Muscle of leg (tissue), 11 donors: ENCODE measurements around the gene STK24. TPM values are rescaled to one million over a fixed set of nuclear protein-coding genes. Genes with fewer than 3 reads are reported as not detected.

Experiments
- DNase-seq: peaks from one replicate; pipeline ENCODE4 v3.0.0; 2013
- H3K27ac ChIP-seq: one replicate; pipeline ENCODE4 v1.5.1; 2013; ENCODE audit warnings: mild to moderate bottlenecking, low read length, control low read depth
- H3K27me3 ChIP-seq: one replicate; pipeline ENCODE4 v1.6.1; 2013; ENCODE audit warnings: low read length; ENCODE audit not compliant: control insufficient read depth, insufficient read depth
- H3K36me3 ChIP-seq: one replicate; pipeline ENCODE4 v1.6.1; 2013; ENCODE audit warnings: low read length; ENCODE audit not compliant: control insufficient read depth, insufficient read depth
- H3K4me1 ChIP-seq: one replicate; pipeline ENCODE4 v1.6.1; 2013; ENCODE audit warnings: low read length; ENCODE audit not compliant: control insufficient read depth, insufficient read depth
- H3K4me3 ChIP-seq: one replicate; pipeline ENCODE4 v1.5.1; 2013; ENCODE audit warnings: low read length, control low read depth
- H3K9me3 ChIP-seq: replicated peaks from 2 replicates; pipeline ENCODE4 v1.6.1; 2013; ENCODE audit warnings: low read depth, low read length; ENCODE audit not compliant: control insufficient read depth
- WGBS: methylation state at CpG from one replicate; pipeline ENCODE4 v1.1.5; 2013; ENCODE audit warnings: missing lambda C conversion rate; ENCODE audit not compliant: insufficient coverage; 5-methylcytosine and 5-hydroxymethylcytosine counted together
- polyA plus RNA-seq, 8 donors: library from polyadenylated mRNA; unstranded; fragments of 120-200 nt; gene quantifications; one replicate each; pipeline versions ENCODE4 v1.2.1 to v1.2.3, GENCODE V29; 2013; ENCODE audit warnings: inconsistent platforms in 1 of 8, low replicate concordance in 1 of 8; ENCODE audit not compliant: insufficient read length in 8 of 8, insufficient read depth in 1 of 8
- total RNA-seq: library from RNA; stranded (reverse); fragments of 120-200 nt; gene quantifications from one replicate; pipeline ENCODE4 v1.2.4, GENCODE V29; 2013

Gene STK24
- total and polyA plus RNA-seq, 9 donors = 36.2 to 61.8 (median 44.1) TPM

- H3K4me1 ChIP-seq = peaks cover 37% of the 10 kb centered on the region
These were observed 110.2 kb downstream of the STK24 start for GRCh38 chr13:98466634-98467236.

GRCh38 chr13:98462946-98463345 lies 114.0 kb downstream of the STK24 start:
- Histone ChIP-seq H3K36me3 (peaks cover 66% of the 10 kb centered on the region), H3K4me1 (peaks cover 29% of the 10 kb centered on the region), H3K27ac (no peak overlapping the region), H3K27me3 (no peaks in the 10 kb centered on the region), H3K4me3 (no peak overlapping the region), H3K9me3 (no peaks in the 10 kb centered on the region)
- WGBS = 57% methylated on average over 8 of the region's 8 CpGs
- DNase-seq = peak; percentile 43

More at GRCh38 chr13:98466634-98467236, 110.2 kb downstream of the STK24 start:
- Histone ChIP-seq H3K9me3 (no peaks in the 10 kb centered on the region), H3K4me3 (no peak overlapping the region), H3K27me3 (no peaks in the 10 kb centered on the region), H3K27ac (no peak overlapping the region), H3K36me3 (peaks cover 47% of the 10 kb centered on the region)
- WGBS = 50% methylated on average over 6 of the region's 11 CpGs
- no peak for DNase-seq

- Histone ChIP-seq H3K36me3 (peaks cover 69% of the 10 kb centered on the region), H3K9me3 (no peaks in the 10 kb centered on the region), H3K27ac (no peak overlapping the region), H3K4me3 (no peak overlapping the region), H3K27me3 (no peaks in the 10 kb centered on the region), H3K4me1 (peaks cover 29% of the 10 kb centered on the region)
- no peak for DNase-seq
- 87% methylated on average over 18 of the region's 18 CpGs for WGBS
These were observed 114.5 kb downstream of the STK24 start for GRCh38 chr13:98462241-98462882.

- 49% methylated on average over 12 of the region's 16 CpGs for whole genome bisulfite sequencing
- no peaks in the 10 kb centered on the region for H3K27me3 ChIP-seq
- no peak overlapping the region for H3K27ac ChIP-seq
- H3K4me1 ChIP-seq = peaks cover 29% of the 10 kb centered on the region
- H3K9me3 ChIP-seq = no peaks in the 10 kb centered on the region
- DNase-seq = no peak
- no peak overlapping the region for H3K4me3 ChIP-seq
- H3K36me3 ChIP-seq = peaks cover 75% of the 10 kb centered on the region
These were observed 115.2 kb downstream of the STK24 start for GRCh38 chr13:98461486-98462240.

- Histone ChIP-seq H3K9me3 (no peaks in the 10 kb centered on the region), H3K4me1 (peaks cover 35% of the 10 kb centered on the region), H3K27me3 (no peaks in the 10 kb centered on the region), H3K36me3 (peaks cover 78% of the 10 kb centered on the region), H3K4me3 (no peak overlapping the region), H3K27ac (no peak overlapping the region)
- DNase-seq = no peak
- 83% methylated on average over 12 of the region's 13 CpGs for WGBS
These were observed 116.4 kb downstream of the STK24 start for GRCh38 chr13:98460516-98460915.

- 74% methylated on average over 7 of the region's 13 CpGs for WGBS
- H3K4me3 ChIP-seq = no peak overlapping the region
- H3K36me3 ChIP-seq = peaks cover 72% of the 10 kb centered on the region
- peaks cover 40% of the 10 kb centered on the region for H3K4me1 ChIP-seq
- H3K27me3 ChIP-seq = no peaks in the 10 kb centered on the region
- no peak for DNase-seq
- H3K9me3 ChIP-seq = no peaks in the 10 kb centered on the region
- no peak overlapping the region for H3K27ac ChIP-seq
These were observed 117.1 kb downstream of the STK24 start for GRCh38 chr13:98459721-98460370.

- 94% methylated on average over 13 of the region's 18 CpGs for WGBS
- no peaks in the 10 kb centered on the region for H3K27me3 ChIP-seq
- H3K4me1 ChIP-seq = peaks cover 46% of the 10 kb centered on the region
These were observed 117.7 kb downstream of the STK24 start for GRCh38 chr13:98459171-98459681.

GRCh38 chr13:98458431-98458830 lies 118.5 kb downstream of the STK24 start:
- H3K4me3 ChIP-seq = no peak overlapping the region
- no peak for DNase-seq
- 33% methylated on average over 1 of the region's 16 CpGs for WGBS
- H3K9me3 ChIP-seq = no peaks in the 10 kb centered on the region
- no peaks in the 10 kb centered on the region for H3K27me3 ChIP-seq
- peaks cover 64% of the 10 kb centered on the region for H3K36me3 ChIP-seq
- H3K27ac ChIP-seq = no peak overlapping the region
- peaks cover 48% of the 10 kb centered on the region for H3K4me1 ChIP-seq

More at GRCh38 chr13:98459171-98459681, 117.7 kb downstream of the STK24 start:
- Histone ChIP-seq H3K9me3 (no peaks in the 10 kb centered on the region), H3K36me3 (peaks cover 69% of the 10 kb centered on the region), H3K4me3 (no peak overlapping the region), H3K27ac (no peak overlapping the region)
- no peak for DNase-seq

- peaks cover 39% of the 10 kb centered on the region for H3K4me1 ChIP-seq
- no peaks in the 10 kb centered on the region for H3K27me3 ChIP-seq
- WGBS = 87% methylated on average over 13 of the region's 13 CpGs
- no peak overlapping the region for H3K4me3 ChIP-seq
- DNase-seq = no peak
- no peak overlapping the region for H3K27ac ChIP-seq
- peaks cover 58% of the 10 kb centered on the region for H3K36me3 ChIP-seq
- H3K9me3 ChIP-seq = no peaks in the 10 kb centered on the region
These were observed 119.9 kb downstream of the STK24 start for GRCh38 chr13:98457053-98457452.
